ENCODE measurements around the gene RGL2. TPM values are rescaled to one million over a fixed set of nuclear protein-coding genes. Genes with fewer than 3 reads are reported as not detected.

The RGL2 gene
- polyA plus RNA-seq (2011; rRNA removed) (11.6 and 12.9 TPM in 2 replicates), polyA plus RNA-seq (2017; fragmentation: RNase III; extraction: RNeasy Plus Mini Kit Qiagen cat#74134 plus additional on column Dnase treatment) (9.6 to 13.9 TPM (median 12.9 TPM) in 3 replicates), polyA minus RNA-seq (2011; rRNA and poly(A)+ RNA removed) (16.9 and 19.8 TPM in 2 replicates)
- polyA plus RNA-seq (2012; cell fraction: cytosol; rRNA removed), result 8.7 and 10.9 TPM in 2 replicates
- 47.0 and 55.1 TPM in 2 replicates for polyA plus RNA-seq (2012; cell fraction: nucleus; rRNA removed)

- ATAC-seq, result peak; percentile 33 to 54
- peak in 1 of 2 experiments; percentile 40 for DNase-seq (ENCODE audit: low read depth in 1 of 2, low spot score in 1 of 2)
- peak within 1 kb of the TSS; percentile 53 for H3K4me3 ChIP-seq
- peaks cover 4% of the 10 kb centered on the region; the same call in 1 of the 3 replicates for H3K4me1 ChIP-seq
- TF ChIP-seq RFX5 (IDR thresholded peaks at IDR 0.05), result no peak
- no peak for TF ChIP-seq CHD2 (IDR thresholded peaks at IDR 0.05; ENCODE audit: low read length, partially characterized antibody)
- no peak for TF ChIP-seq POLR2A (IDR thresholded peaks at IDR 0.05; ENCODE audit: low read length)
- TF ChIP-seq, protein P1, sequence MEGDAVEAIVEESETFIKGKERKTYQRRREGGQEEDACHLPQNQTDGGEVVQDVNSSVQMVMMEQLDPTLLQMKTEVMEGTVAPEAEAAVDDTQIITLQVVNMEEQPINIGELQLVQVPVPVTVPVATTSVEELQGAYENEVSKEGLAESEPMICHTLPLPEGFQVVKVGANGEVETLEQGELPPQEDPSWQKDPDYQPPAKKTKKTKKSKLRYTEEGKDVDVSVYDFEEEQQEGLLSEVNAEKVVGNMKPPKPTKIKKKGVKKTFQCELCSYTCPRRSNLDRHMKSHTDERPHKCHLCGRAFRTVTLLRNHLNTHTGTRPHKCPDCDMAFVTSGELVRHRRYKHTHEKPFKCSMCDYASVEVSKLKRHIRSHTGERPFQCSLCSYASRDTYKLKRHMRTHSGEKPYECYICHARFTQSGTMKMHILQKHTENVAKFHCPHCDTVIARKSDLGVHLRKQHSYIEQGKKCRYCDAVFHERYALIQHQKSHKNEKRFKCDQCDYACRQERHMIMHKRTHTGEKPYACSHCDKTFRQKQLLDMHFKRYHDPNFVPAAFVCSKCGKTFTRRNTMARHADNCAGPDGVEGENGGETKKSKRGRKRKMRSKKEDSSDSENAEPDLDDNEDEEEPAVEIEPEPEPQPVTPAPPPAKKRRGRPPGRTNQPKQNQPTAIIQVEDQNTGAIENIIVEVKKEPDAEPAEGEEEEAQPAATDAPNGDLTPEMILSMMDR (IDR thresholded peaks at IDR 0.05), result no peak
- no peak for TF ChIP-seq HOXB5 (CRISPR knock-in tag; IDR thresholded peaks at IDR 0.05)
- no peak for TF ChIP-seq CBX8 (IDR thresholded peaks at IDR 0.05)
- TF ChIP-seq MAZ (IDR thresholded peaks at IDR 0.05; ENCODE audit: borderline replicate concordance, low read depth, low read length), result no peak
- no peak for TF ChIP-seq ZNF302 (CRISPR knock-in tag; IDR thresholded peaks at IDR 0.05)
- TF ChIP-seq PHF8 (IDR thresholded peaks at IDR 0.05; ENCODE audit: borderline replicate concordance, low read depth), result no peak
- no peak for TF ChIP-seq FOXS1 (CRISPR knock-in tag; IDR thresholded peaks at IDR 0.05)
- TF ChIP-seq RCOR1 (IDR thresholded peaks at IDR 0.05; ENCODE audit: low read depth, low read length), result no peak
- TF ChIP-seq RAD21 (conservative IDR thresholded peaks at IDR 0.05 in 1 of 2, IDR thresholded peaks at IDR 0.05 in 1 of 2), result no peak
- TF ChIP-seq, protein P2, sequence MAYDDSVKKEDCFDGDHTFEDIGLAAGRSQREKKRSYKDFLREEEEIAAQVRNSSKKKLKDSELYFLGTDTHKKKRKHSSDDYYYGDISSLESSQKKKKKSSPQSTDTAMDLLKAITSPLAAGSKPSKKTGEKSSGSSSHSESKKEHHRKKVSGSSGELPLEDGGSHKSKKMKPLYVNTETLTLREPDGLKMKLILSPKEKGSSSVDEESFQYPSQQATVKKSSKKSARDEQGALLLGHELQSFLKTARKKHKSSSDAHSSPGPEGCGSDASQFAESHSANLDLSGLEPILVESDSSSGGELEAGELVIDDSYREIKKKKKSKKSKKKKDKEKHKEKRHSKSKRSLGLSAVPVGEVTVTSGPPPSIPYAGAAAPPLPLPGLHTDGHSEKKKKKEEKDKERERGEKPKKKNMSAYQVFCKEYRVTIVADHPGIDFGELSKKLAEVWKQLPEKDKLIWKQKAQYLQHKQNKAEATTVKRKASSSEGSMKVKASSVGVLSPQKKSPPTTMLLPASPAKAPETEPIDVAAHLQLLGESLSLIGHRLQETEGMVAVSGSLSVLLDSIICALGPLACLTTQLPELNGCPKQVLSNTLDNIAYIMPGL (CRISPR knock-in tag; IDR thresholded peaks at IDR 0.05; ENCODE audit: borderline replicate concordance), result no peak
- no peak for TF ChIP-seq SREBF2 (IDR thresholded peaks at IDR 0.05)
- no peak for TF ChIP-seq ELK1 (IDR thresholded peaks at IDR 0.05; ENCODE audit: low read depth, low read length)
- TF ChIP-seq TP53 (CRISPR knock-in tag; IDR thresholded peaks at IDR 0.05), result no peak
- no peaks in the 10 kb centered on the region for H3K9me3 ChIP-seq
- POLR2A ChIA-PET, result interaction anchor here (0.7 to 1.6 kb wide), 9 partner anchors 10 to 327 kb away, joined by 3 to 20 read pairs (median 3); partner anchors contain the start of genes PFDN6, RPS18, VPS52 and WDR46
- 0% methylated on average over 10 of the region's 34 CpGs for WGBS (ENCODE audit: missing lambda C conversion rate)
- CTCF ChIA-PET, result interaction anchor here (0.9 to 3.8 kb wide), 8 partner anchors 8 to 108 kb away, joined by 3 to 40 read pairs (median 7); partner anchors contain the start of genes B3GALT4, PFDN6, RPS18 and TAPBP
- no peak for FAIRE-seq
- peak within 1 kb of the TSS; percentile 72 to 98 for H3K27ac ChIP-seq
- peak within 1 kb of the TSS; percentile 86 for H3K4me2 ChIP-seq
Observed at GRCh38 chr6:33298773-33299236, at the start of gene RGL2. Gene RGL2, minus strand, starts transcription at chr6:33298942. Its CDS starts 332 bp downstream, at chr6:33298610.

DNA sequence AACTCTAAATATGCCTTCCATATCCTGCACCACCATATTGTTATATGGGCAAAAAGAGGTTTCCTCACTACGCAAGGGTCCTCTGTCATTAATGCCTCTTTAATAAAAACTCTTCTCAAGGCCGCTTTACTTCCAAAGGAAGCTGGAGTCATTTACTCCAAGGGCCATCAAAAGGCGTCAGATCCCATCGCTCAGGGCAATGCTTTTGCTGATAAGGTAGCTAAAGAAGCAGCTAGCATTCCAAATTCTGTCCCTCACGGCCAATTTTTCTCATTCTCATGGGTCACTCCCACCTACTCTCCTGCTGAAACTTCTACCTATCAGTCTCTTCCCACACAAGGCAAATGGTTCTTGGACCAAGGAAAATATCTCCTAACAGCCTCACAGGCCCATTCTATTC is 49.1 kb upstream of the RGL2 start:
- WGBS (ENCODE audit: missing lambda C conversion rate), result 79% methylated on average over 5 of the region's 5 CpGs
- ATAC-seq (no peak), DNase-seq (ENCODE audit: low read depth in 1 of 2, low spot score in 1 of 2) (no peak), FAIRE-seq (no peak)
- no peak overlapping the region for H3K4me2 ChIP-seq
- no peaks in the 10 kb centered on the region for H3K4me1 ChIP-seq
- no peaks in the 10 kb centered on the region for H3K9me3 ChIP-seq
- no peak overlapping the region for H3K4me3 ChIP-seq
- ChIA-PET CTCF (interaction anchor here (0.5 to 1.1 kb wide), 3 partner anchors 9 to 19 kb away, joined by 3 to 4 read pairs (median 3); a partner anchor contains a TSS), POLR2A (no interaction called here)
- no peak overlapping the region for H3K27ac ChIP-seq
- TF ChIP-seq RNF2 (IDR thresholded peaks at IDR 0.05; ENCODE audit: borderline replicate concordance, low read depth) (no peak), TP53 (CRISPR knock-in tag; IDR thresholded peaks at IDR 0.05) (no peak), HDAC2 (IDR thresholded peaks at IDR 0.05) (no peak), REST (IDR thresholded peaks at IDR 0.05) (no peak), CBX8 (IDR thresholded peaks at IDR 0.05) (no peak), NFE2L2 (conservative IDR thresholded peaks at IDR 0.05; ENCODE audit: low read length) (no peak), EHF (CRISPR knock-in tag; IDR thresholded peaks at IDR 0.05) (no peak), ELK1 (IDR thresholded peaks at IDR 0.05; ENCODE audit: low read depth, low read length) (no peak), RARB (CRISPR knock-in tag; IDR thresholded peaks at IDR 0.05) (no peak), CBX2 (IDR thresholded peaks at IDR 0.05; ENCODE audit: borderline replicate concordance, low read depth) (no peak), CHD2 (IDR thresholded peaks at IDR 0.05; ENCODE audit: low read length, partially characterized antibody) (no peak), JUNB (IDR thresholded peaks at IDR 0.05) (no peak), MAFK (IDR thresholded peaks at IDR 0.05; ENCODE audit: partially characterized antibody) (no peak), ZNF302 (CRISPR knock-in tag; IDR thresholded peaks at IDR 0.05) (no peak), GATA3 (IDR thresholded peaks at IDR 0.05; ENCODE audit: borderline replicate concordance) (no peak)

Data from A549 (cell line).